ENCODE measurements around the gene CRYGN.

Gene CRYGN

GRCh38 chr7:151446412-151446811 lies 6.5 kb upstream of the CRYGN start:
- TF ChIP-seq CTCF (IDR thresholded peaks at IDR 0.05; ENCODE audit: low read length) (no peak), EZH2 (optimal IDR thresholded peaks at IDR 0.05; ENCODE audit: low read depth, low read length) (no peak), EZH2phosphoT487 (IDR thresholded peaks at IDR 0.05; ENCODE audit: low read length) (no peak)
- DNase-seq = no peak
- Histone ChIP-seq H3F3A (ENCODE audit: insufficient read depth, low read length) (no peaks in the 10 kb centered on the region), H3K4me1 (ENCODE audit: low read length) (no peaks in the 10 kb centered on the region), H3K27me3 (replicated peaks; ENCODE audit: insufficient read depth, low read length) (0 out of 2 replicates have a peak, but pooled peaks cover 7% of the 10 kb centered on the region), H3K4me3 (ENCODE audit: low read length) (no peak overlapping the region), H3K4me2 (ENCODE audit: low read depth, low read length) (no peak overlapping the region), H3K36me3 (replicated peaks; ENCODE audit: insufficient read depth, low read length) (no peaks in the 10 kb centered on the region), H3K9me2 (replicated peaks; ENCODE audit: insufficient read depth, low read length) (no peaks in the 10 kb centered on the region), H3K79me2 (ENCODE audit: low read length) (no peaks in the 10 kb centered on the region), H3K9me3 (replicated peaks; ENCODE audit: insufficient read depth, low read length) (no peaks in the 10 kb centered on the region), H3K9ac (ENCODE audit: low read length) (no peak overlapping the region), H4K20me1 (ENCODE audit: insufficient read depth, low read length) (no peaks in the 10 kb centered on the region), H2AFZ (ENCODE audit: low read length) (no peak overlapping the region), H3K27ac (ENCODE audit: low read length) (no peak overlapping the region)

DNA sequence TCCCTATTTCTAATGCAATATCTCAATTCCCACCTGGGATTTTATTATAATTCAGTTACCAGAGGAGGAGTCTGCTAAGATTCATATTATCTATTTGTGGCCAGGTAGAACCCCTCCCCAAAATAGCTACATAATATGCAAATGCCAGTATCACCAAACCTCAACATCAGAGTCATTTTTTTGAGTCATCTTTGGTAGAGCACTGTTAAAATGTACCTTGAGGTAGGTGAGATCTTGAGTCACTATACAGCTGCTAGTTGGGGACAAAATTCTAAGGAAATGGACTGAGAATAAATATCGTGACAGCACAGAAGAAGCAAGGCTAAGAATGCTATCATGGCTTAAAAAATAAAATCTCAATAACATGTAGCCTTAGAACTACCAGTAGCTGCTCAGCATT lies 4.7 kb upstream of the CRYGN start:
- H3K9ac ChIP-seq (ENCODE audit: low read length) = no peak overlapping the region
- no peaks in the 10 kb centered on the region for H3K9me2 ChIP-seq (replicated peaks; ENCODE audit: insufficient read depth, low read length)
- H3K27ac ChIP-seq (ENCODE audit: low read length) = no peak overlapping the region
- no peaks in the 10 kb centered on the region for H3K9me3 ChIP-seq (replicated peaks; ENCODE audit: insufficient read depth, low read length)
- H3F3A ChIP-seq (ENCODE audit: insufficient read depth, low read length) = no peaks in the 10 kb centered on the region
- DNase-seq = no peak
- no peaks in the 10 kb centered on the region for H3K4me1 ChIP-seq (ENCODE audit: low read length)
- H3K27me3 ChIP-seq (replicated peaks; ENCODE audit: insufficient read depth, low read length) = peaks cover 2% of the 10 kb centered on the region; the same call in 1 of the 2 replicates
- no peaks in the 10 kb centered on the region for H3K79me2 ChIP-seq (ENCODE audit: low read length)
- no peak overlapping the region for H3K4me2 ChIP-seq (ENCODE audit: low read depth, low read length)
- no peaks in the 10 kb centered on the region for H4K20me1 ChIP-seq (ENCODE audit: insufficient read depth, low read length)
- TF ChIP-seq EZH2 (optimal IDR thresholded peaks at IDR 0.05; ENCODE audit: low read depth, low read length) (no peak), CTCF (IDR thresholded peaks at IDR 0.05; ENCODE audit: low read length) (no peak), EZH2phosphoT487 (IDR thresholded peaks at IDR 0.05; ENCODE audit: low read length) (no peak)
- H2AFZ ChIP-seq (ENCODE audit: low read length) = no peak overlapping the region
- no peak overlapping the region for H3K4me3 ChIP-seq (ENCODE audit: low read length)
- no peaks in the 10 kb centered on the region for H3K36me3 ChIP-seq (replicated peaks; ENCODE audit: insufficient read depth, low read length)

DNA sequence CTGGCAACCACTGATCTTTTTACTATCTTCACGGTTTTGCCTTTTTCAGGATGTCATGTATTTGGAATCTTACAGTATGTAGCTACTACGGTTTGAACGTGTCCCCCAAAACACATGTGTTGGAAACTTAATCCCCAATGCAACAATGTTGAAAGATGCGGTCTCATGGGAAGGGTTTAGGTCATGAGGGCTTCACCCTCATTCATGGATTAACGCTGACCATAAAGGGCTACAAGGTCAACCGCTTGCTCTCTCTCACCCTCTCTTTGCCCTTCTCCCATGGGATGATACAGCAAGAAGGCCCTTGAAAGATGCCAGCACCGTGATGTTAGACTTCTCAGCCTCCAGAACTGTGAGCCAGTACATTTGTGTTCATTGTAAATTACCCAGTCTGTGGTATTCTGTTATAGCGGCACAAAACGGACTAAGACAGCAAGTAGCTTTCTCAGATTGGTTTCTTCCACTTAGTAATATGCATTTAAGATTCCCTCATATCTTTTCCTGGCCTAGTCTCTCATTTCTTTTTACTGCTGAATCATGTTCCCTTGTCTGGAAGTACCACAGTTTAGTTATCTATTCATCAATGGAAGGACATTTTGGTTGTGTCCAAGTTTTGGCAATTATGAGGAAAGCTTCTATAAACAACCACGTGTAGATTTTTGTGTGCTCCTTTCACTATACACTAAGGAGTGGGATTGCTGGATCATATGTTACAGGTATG lies 3.0 kb upstream of the CRYGN start:
- H3K36me3 ChIP-seq (replicated peaks; ENCODE audit: insufficient read depth, low read length) = no peaks in the 10 kb centered on the region
- no peak overlapping the region for H2AFZ ChIP-seq (ENCODE audit: low read length)
- H3K4me3 ChIP-seq (ENCODE audit: low read length) = no peak overlapping the region
- no peaks in the 10 kb centered on the region for H3K4me1 ChIP-seq (ENCODE audit: low read length)
- H3K27ac ChIP-seq (ENCODE audit: low read length) = no peak overlapping the region
- H3F3A ChIP-seq (ENCODE audit: insufficient read depth, low read length) = no peaks in the 10 kb centered on the region
- H3K9me2 ChIP-seq (replicated peaks; ENCODE audit: insufficient read depth, low read length) = no peaks in the 10 kb centered on the region
- no peaks in the 10 kb centered on the region for H3K9me3 ChIP-seq (replicated peaks; ENCODE audit: insufficient read depth, low read length)
- H3K9ac ChIP-seq (ENCODE audit: low read length) = no peak overlapping the region
- TF ChIP-seq CTCF (IDR thresholded peaks at IDR 0.05; ENCODE audit: low read length) (no peak), EZH2phosphoT487 (IDR thresholded peaks at IDR 0.05; ENCODE audit: low read length) (no peak), EZH2 (optimal IDR thresholded peaks at IDR 0.05; ENCODE audit: low read depth, low read length) (no peak)
- no peaks in the 10 kb centered on the region for H4K20me1 ChIP-seq (ENCODE audit: insufficient read depth, low read length)
- H3K79me2 ChIP-seq (ENCODE audit: low read length) = no peaks in the 10 kb centered on the region
- no peak overlapping the region for H3K4me2 ChIP-seq (ENCODE audit: low read depth, low read length)
- no peak for DNase-seq
- peaks cover 19% of the 10 kb centered on the region for H3K27me3 ChIP-seq (replicated peaks; ENCODE audit: insufficient read depth, low read length)

Measured in MM.1S (cell line).